Measurements from ENCODE around the gene COQ10A. TPM values are rescaled to one million over a fixed set of nuclear protein-coding genes. Genes with fewer than 3 reads are reported as not detected.

COQ10A gene
- total and polyA plus RNA-seq, 2 of the 8 experiments (the other 6 are each of a cell fraction or from before 2014, with no cell fraction given), result 21.8 to 42.9 TPM

DNA sequence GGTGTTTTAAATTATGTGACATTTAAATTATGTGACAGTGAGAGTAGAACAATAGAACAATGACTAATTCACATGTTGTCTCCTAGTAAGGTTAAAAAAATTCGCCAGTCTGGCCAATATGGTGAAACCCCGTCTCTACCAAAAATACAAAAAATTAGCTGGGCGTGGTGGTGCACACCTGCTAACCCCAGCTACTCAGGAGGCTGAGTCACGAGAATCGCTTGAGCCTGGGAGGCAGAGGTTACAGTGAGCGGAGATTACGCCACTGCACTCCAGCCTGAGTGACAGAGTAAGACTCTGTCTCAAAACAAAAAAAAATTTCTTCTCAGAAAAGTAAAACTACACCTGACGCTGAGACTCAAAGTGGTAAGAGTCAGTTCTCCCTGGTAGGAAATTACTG lies 30.7 kb downstream of the COQ10A start:
- ChIA-PET POLR2A (ENCODE audit: partially characterized antibody) (interaction anchor here (0.7 to 1.7 kb wide), 7 partner anchors 23 to 180 kb away, joined by 3 to 5 read pairs (median 3); partner anchors contain the start of genes MYL6, PAN2, RNF41 and ZC3H10), CTCF (ENCODE audit: partially characterized antibody) (interaction anchor here (1.0 to 1.9 kb wide), 5 partner anchors 29 to 129 kb away, joined by 3 to 5 read pairs (median 3); no protein-coding TSS in a partner anchor)
- Histone ChIP-seq H2BK120ac (replicated peaks; ENCODE audit: low read depth, low read length) (no peak overlapping the region), H3K79me1 (ENCODE audit: low read depth, low read length) (no peaks in the 10 kb centered on the region), H2AFZ (ENCODE audit: low read length) (no peak overlapping the region), H3K27ac (ENCODE audit: low read depth, low read length) (no peak overlapping the region), H3K79me2 (ENCODE audit: control insufficient read depth in 1 of 2, insufficient read depth in 2 of 2, low read length in 2 of 2) (peaks cover 12 to 51% of the 10 kb centered on the region in 2 experiments), H3K14ac (ENCODE audit: insufficient read length) (no peak overlapping the region), H3K23ac (ENCODE audit: insufficient read length) (no peak overlapping the region), H2BK12ac (ENCODE audit: low read depth, low read length) (no peak overlapping the region), H2BK5ac (ENCODE audit: low read depth, low read length) (no peak overlapping the region), H3K4me2 (ENCODE audit: insufficient read depth in 1 of 2, low read depth in 2 of 2, low read length in 2 of 2) (no peak overlapping the region), H2BK15ac (ENCODE audit: low read length) (no peak overlapping the region), H3K56ac (replicated peaks; ENCODE audit: insufficient read length, low read depth, low read length) (no peak overlapping the region), H3K4me1 (replicated peaks in 1 of 4; ENCODE audit: control insufficient read depth in 3 of 4, insufficient read depth in 4 of 4, low read length in 3 of 4) (peaks cover 0 to 9% (median 2%) of the 10 kb centered on the region in 4 experiments; a peak in 4 of 7 replicates), H3K9me3 (ENCODE audit: insufficient read depth in 2 of 2, low read depth in 1 of 2, low read length in 1 of 2) (no peaks in the 10 kb centered on the region), H4K5ac (ENCODE audit: insufficient read length, low read depth, low read length) (no peak overlapping the region), H3K36me3 (ENCODE audit: control insufficient read depth in 2 of 4, insufficient read depth in 4 of 4, low read length in 3 of 4) (peaks cover 0 to 9% (median 1%) of the 10 kb centered on the region in 4 experiments; a peak in 3 of 8 replicates), H3K18ac (ENCODE audit: extremely low read depth, low read length) (no peak overlapping the region), H3K23me2 (ENCODE audit: low read depth, low read length) (peaks cover 3% of the 10 kb centered on the region; the same call in 1 of the 2 replicates), H3K4me3 (ENCODE audit: extremely low read depth in 1 of 4, insufficient read depth in 2 of 4, low read depth in 3 of 4, low read length in 4 of 4) (no peak overlapping the region), H4K8ac (ENCODE audit: extremely low read depth, insufficient read depth, low read length) (no peak overlapping the region), H3K4ac (replicated peaks; ENCODE audit: insufficient read length, low read depth, low read length) (no peak overlapping the region), H3K27me3 (replicated peaks in 1 of 4; ENCODE audit: control insufficient read depth in 3 of 4, extremely low read depth in 1 of 4, insufficient read depth in 3 of 4, low read length in 3 of 4) (no peaks in the 10 kb centered on the region), H3K9ac (replicated peaks in 1 of 4; ENCODE audit: extremely low read depth in 1 of 4, low read depth in 3 of 4, low read length in 3 of 4) (no peak overlapping the region), H2BK20ac (ENCODE audit: low read length) (no peak overlapping the region), H4K91ac (replicated peaks; ENCODE audit: insufficient read length, low read length) (no peak overlapping the region), H4K20me1 (replicated peaks in 1 of 2; ENCODE audit: control insufficient read depth in 1 of 2, insufficient read depth in 2 of 2, low read length in 2 of 2) (peaks cover 0 to 5% of the 10 kb centered on the region in 2 experiments), H2AK5ac (ENCODE audit: low read depth, low read length) (no peak overlapping the region)
- DNase-seq (ENCODE audit: low read depth in 1 of 2, low spot score in 2 of 2), result no peak
- FAIRE-seq, result no peak
- TF ChIP-seq CTBP2 (IDR thresholded peaks at IDR 0.05; ENCODE audit: borderline replicate concordance, insufficient read depth, insufficient read length, low read length), result no peak
- TF ChIP-seq KDM4A (IDR thresholded peaks at IDR 0.05; ENCODE audit: low read depth, low read length, severe bottlenecking), result no peak
- TF ChIP-seq, protein P1, sequence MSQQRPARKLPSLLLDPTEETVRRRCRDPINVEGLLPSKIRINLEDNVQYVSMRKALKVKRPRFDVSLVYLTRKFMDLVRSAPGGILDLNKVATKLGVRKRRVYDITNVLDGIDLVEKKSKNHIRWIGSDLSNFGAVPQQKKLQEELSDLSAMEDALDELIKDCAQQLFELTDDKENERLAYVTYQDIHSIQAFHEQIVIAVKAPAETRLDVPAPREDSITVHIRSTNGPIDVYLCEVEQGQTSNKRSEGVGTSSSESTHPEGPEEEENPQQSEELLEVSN (IDR thresholded peaks at IDR 0.05), result no peak
- WGBS, 2 experiments (ENCODE audit: extremely low coverage in 1 of 2, insufficient coverage in 1 of 2, insufficient read length in 1 of 2, insufficient replicate concordance in 2 of 2, low coverage in 1 of 2, low lambda C conversion rate in 2 of 2, missing lambda C conversion rate in 1 of 2), result 93% methylated on average over 8 of the region's 8 CpGs; no CpG with 5 or more reads in 1 of the 2 experiments
